HepG2 (cell line): Measurements from ENCODE around the gene SFT2D1. TPM values are rescaled to one million over a fixed set of nuclear protein-coding genes. Genes with fewer than 3 reads are reported as not detected.

ENCODE experiments used
- CSRNP1 ChIP-seq: sonication (generic); formaldehyde crosslinking; IDR thresholded peaks from 2 replicates; pipeline ENCODE4 v1.8.1; 2023; ENCODE audit warnings: mild to moderate bottlenecking, missing genetic modification reagents
- CSRNP2 ChIP-seq: sonication (generic); formaldehyde crosslinking; conservative IDR thresholded peaks from 2 replicates; pipeline ENCODE4 v1.8.0; 2022; ENCODE audit warnings: low read depth, missing genetic modification reagents
- HNRNPK ChIP-seq: fragments of 200-400 bp; formaldehyde crosslinking; IDR thresholded peaks from 2 replicates; pipeline ENCODE4 v1.6.1; 2018; ENCODE audit warnings: low read length, low read depth, moderate library complexity, mild to moderate bottlenecking; ENCODE audit not compliant: poor library complexity, severe bottlenecking
- LCORL ChIP-seq, 2 experiments: fragments of 450-650 bp in 1 of 2; sonication (generic) in 1 of 2; formaldehyde crosslinking in 1 of 2; IDR thresholded peaks; 2 replicates each; pipeline versions ENCODE4 v1.5.0 to v1.6.1; 2017 to 2020; ENCODE audit warnings: antibody characterized with exemption in 1 of 2, missing genetic modification reagents in 1 of 2
- LRRFIP1 ChIP-seq: sonication (generic); formaldehyde crosslinking; conservative IDR thresholded peaks from 2 replicates; pipeline ENCODE4 v1.4.0; 2020; ENCODE audit warnings: missing genetic modification reagents
- MEIS1 ChIP-seq: sonication (generic); formaldehyde crosslinking; IDR thresholded peaks from 2 replicates; pipeline ENCODE4 v1.9.0; 2021; ENCODE audit warnings: mild to moderate bottlenecking, missing genetic modification reagents, moderate library complexity, borderline replicate concordance
- NFIC ChIP-seq: IDR thresholded peaks from 2 replicates; pipeline ENCODE4 v1.6.1; 2012; ENCODE audit warnings: mild to moderate bottlenecking, low read length, inconsistent platforms
- NR2C2 ChIP-seq: sonication (generic); formaldehyde crosslinking; IDR thresholded peaks from 2 replicates; pipeline ENCODE4 v1.4.0; 2020; ENCODE audit warnings: missing genetic modification reagents, mild to moderate bottlenecking, moderate library complexity, borderline replicate concordance
- PRMT3 ChIP-seq: sonication (generic); formaldehyde crosslinking; IDR thresholded peaks from 2 replicates; pipeline ENCODE4 v1.8.1; 2022; ENCODE audit warnings: low read depth, mild to moderate bottlenecking, moderate library complexity, missing genetic modification reagents, borderline replicate concordance
- SMARCC2 ChIP-seq: fragments of 450-650 bp; IDR thresholded peaks from 2 replicates; pipeline ENCODE4 v1.6.1; 2017; ENCODE audit warnings: antibody characterized with exemption, mild to moderate bottlenecking
- ZFP91 ChIP-seq: sonication (generic); formaldehyde crosslinking; IDR thresholded peaks from 2 replicates; pipeline ENCODE4 v1.9.0; 2022; ENCODE audit warnings: missing genetic modification reagents, mild to moderate bottlenecking, borderline replicate concordance
- ZMAT3 ChIP-seq: sonication (generic); formaldehyde crosslinking; conservative IDR thresholded peaks from 2 replicates; pipeline ENCODE4 v1.7.0; 2021; ENCODE audit warnings: missing genetic modification reagents
- ZNF550 ChIP-seq: sonication (generic); formaldehyde crosslinking; IDR thresholded peaks from 2 replicates; pipeline ENCODE4 v1.4.0; 2020; ENCODE audit warnings: mild to moderate bottlenecking, missing genetic modification reagents, borderline replicate concordance
- ZNF629 ChIP-seq: sonication (generic); formaldehyde crosslinking; conservative IDR thresholded peaks from 2 replicates; pipeline ENCODE4 v1.5.0; 2020; ENCODE audit warnings: missing genetic modification reagents
- ZNF678 ChIP-seq: sonication (generic); formaldehyde crosslinking; IDR thresholded peaks from 2 replicates; pipeline ENCODE4 v1.4.0; 2020; ENCODE audit warnings: mild to moderate bottlenecking, missing genetic modification reagents
- ZNF737 ChIP-seq: sonication (generic); formaldehyde crosslinking; IDR thresholded peaks from 2 replicates; pipeline ENCODE4 v1.5.0; 2020; ENCODE audit warnings: missing genetic modification reagents, mild to moderate bottlenecking, borderline replicate concordance
- polyA plus RNA-seq, 8 experiments: library from polyadenylated mRNA; depleted of rRNA in 3 of 8; stranded (reverse) in 7 of 8; unstranded in 1 of 8; fragments of >200 nt; fragmentation: Illumina TruSeq in 4 of 8; extraction: Trizol in 4 of 8; gene quantifications; 2 replicates each; pipeline versions ENCODE4 v1.2.1 to v1.2.3, GENCODE V29; 2011 to 2016; ENCODE audit warnings: low read depth in 4 of 8, missing spikeins in 1 of 8, mixed read lengths in 1 of 8; ENCODE audit not compliant: insufficient read depth in 1 of 8
- total RNA-seq, 5 experiments: library from RNA; depleted of rRNA; stranded (reverse); fragments of >200 nt; fragmentation: Illumina TruSeq; extraction: Trizol; gene quantifications; 2 replicates each; pipeline ENCODE4 v1.2.3, GENCODE V29; 2016; ENCODE audit warnings: low read depth in 1 of 5

The SFT2D1 gene
- total and polyA plus RNA-seq, 2 of the 13 experiments (the other 11 are each of a cell fraction or from before 2014, with no cell fraction given), result 115 to 147 TPM

- TF ChIP-seq CSRNP2 (CRISPR knock-in tag) (no peak), HNRNPK (no peak), LCORL (IDR thresholded peaks at IDR 0.05) (peak; percentile 67; the same call in 1 of the 2 replicates), LCORL (CRISPR knock-in tag; IDR thresholded peaks at IDR 0.05) (peak; percentile 94), PRMT3 (no peak), ZNF737 (CRISPR knock-in tag) (no peak), NFIC (peak; percentile 94), SMARCC2 (no peak), ZMAT3 (CRISPR knock-in tag) (peak; percentile 68; the same call in 1 of the 2 replicates), LRRFIP1 (no peak), CSRNP1 (CRISPR knock-in tag) (peak; percentile 94; the same call in 1 of the 2 replicates), ZFP91 (CRISPR knock-in tag) (no peak; the same call in 1 of the 2 replicates), ZNF629 (CRISPR knock-in tag) (no peak; the same call in 1 of the 2 replicates), MEIS1 (peak; percentile 81; the same call in 1 of the 2 replicates), ZNF550 (CRISPR knock-in tag) (0 out of 2 replicates have a peak, but pooled peaks have one; percentile 22), NR2C2 (peak; percentile 91), ZNF678 (CRISPR knock-in tag) (no peak)
These were observed 45.4 kb upstream of the SFT2D1 start (continued) for GRCh38 chr6:166387642-166388289.
